ENCODE data around the gene NBR1. TPM values are rescaled to one million over a fixed set of nuclear protein-coding genes. Genes with fewer than 3 reads are reported as not detected.

NBR1 gene
- total RNA-seq, 1 experiment from 2014 or later: 60.8 TPM

DNA sequence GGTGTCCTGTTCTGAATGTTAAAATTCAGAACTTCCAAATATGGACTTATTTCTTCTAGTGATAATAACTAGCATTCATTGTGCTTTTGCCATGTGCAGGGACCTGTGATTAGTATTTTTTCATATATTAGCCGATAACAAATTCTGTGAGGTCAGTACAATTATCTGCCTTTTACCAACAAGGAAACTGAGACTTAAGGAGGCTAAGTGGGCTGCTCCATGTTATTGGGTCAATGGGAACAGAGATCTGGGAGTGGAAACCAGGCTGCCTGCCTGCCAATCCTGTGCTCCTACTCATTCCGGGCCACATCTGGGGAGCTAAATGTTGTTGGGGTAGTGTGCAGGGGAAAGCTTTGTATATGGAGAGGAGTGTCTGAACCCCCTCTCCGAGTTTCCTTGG lies 44.3 kb downstream of the NBR1 start:
- Histone ChIP-seq H3K9me2 (ENCODE audit: insufficient read depth) (no peaks in the 10 kb centered on the region), H3K4me1 (ENCODE audit: control insufficient read depth in 1 of 2, insufficient read depth in 2 of 2, low read length in 2 of 2) (peaks cover 6 to 19% of the 10 kb centered on the region in 2 experiments; a peak in 2 of 4 replicates), H4K20me1 (ENCODE audit: insufficient read depth) (no peaks in the 10 kb centered on the region), H3K4me2 (ENCODE audit: low read length) (no peak overlapping the region), H3K27me3 (ENCODE audit: insufficient read depth, low read length) (no peaks in the 10 kb centered on the region), H2AFZ (ENCODE audit: low read depth, low read length, poor library complexity, severe bottlenecking) (no peak overlapping the region), H3K36me3 (ENCODE audit: control insufficient read depth in 1 of 2, insufficient read depth in 2 of 2, low read length in 2 of 2) (no peaks in the 10 kb centered on the region), H3K9ac (ENCODE audit: low read length) (no peak overlapping the region), H3K79me2 (ENCODE audit: insufficient read depth, low read length) (no peaks in the 10 kb centered on the region), H3K4me3 (replicated peaks in 1 of 2; ENCODE audit: low read depth in 1 of 2, low read length in 2 of 2) (no peak overlapping the region), H3K27ac (ENCODE audit: low read depth, low read length) (no peak overlapping the region), H3K9me3 (ENCODE audit: control insufficient read depth in 1 of 2, insufficient read depth in 1 of 2, low read depth in 1 of 2, low read length in 2 of 2) (no peaks in the 10 kb centered on the region)
- no peak for ATAC-seq
- TF ChIP-seq RAD21 (IDR thresholded peaks at IDR 0.05; ENCODE audit: low read depth) (no peak), ZFX (IDR thresholded peaks at IDR 0.05) (no peak)
- TF ChIP-seq, protein P1, sequence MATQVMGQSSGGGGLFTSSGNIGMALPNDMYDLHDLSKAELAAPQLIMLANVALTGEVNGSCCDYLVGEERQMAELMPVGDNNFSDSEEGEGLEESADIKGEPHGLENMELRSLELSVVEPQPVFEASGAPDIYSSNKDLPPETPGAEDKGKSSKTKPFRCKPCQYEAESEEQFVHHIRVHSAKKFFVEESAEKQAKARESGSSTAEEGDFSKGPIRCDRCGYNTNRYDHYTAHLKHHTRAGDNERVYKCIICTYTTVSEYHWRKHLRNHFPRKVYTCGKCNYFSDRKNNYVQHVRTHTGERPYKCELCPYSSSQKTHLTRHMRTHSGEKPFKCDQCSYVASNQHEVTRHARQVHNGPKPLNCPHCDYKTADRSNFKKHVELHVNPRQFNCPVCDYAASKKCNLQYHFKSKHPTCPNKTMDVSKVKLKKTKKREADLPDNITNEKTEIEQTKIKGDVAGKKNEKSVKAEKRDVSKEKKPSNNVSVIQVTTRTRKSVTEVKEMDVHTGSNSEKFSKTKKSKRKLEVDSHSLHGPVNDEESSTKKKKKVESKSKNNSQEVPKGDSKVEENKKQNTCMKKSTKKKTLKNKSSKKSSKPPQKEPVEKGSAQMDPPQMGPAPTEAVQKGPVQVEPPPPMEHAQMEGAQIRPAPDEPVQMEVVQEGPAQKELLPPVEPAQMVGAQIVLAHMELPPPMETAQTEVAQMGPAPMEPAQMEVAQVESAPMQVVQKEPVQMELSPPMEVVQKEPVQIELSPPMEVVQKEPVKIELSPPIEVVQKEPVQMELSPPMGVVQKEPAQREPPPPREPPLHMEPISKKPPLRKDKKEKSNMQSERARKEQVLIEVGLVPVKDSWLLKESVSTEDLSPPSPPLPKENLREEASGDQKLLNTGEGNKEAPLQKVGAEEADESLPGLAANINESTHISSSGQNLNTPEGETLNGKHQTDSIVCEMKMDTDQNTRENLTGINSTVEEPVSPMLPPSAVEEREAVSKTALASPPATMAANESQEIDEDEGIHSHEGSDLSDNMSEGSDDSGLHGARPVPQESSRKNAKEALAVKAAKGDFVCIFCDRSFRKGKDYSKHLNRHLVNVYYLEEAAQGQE (IDR thresholded peaks at IDR 0.05; ENCODE audit: low read depth): no peak
- BruUV-seq (replicated peaks): no TSS peak
- POLR2A ChIA-PET: interaction anchor here (1.5 kb wide), 1 partner anchor 100 kb away, joined by 7 read pairs; no protein-coding TSS in a partner anchor
- intact Hi-C loops (cut with micrococcal nuclease): no loop called here
- no peak for DNase-seq (ENCODE audit: low read depth, low spot score)
- CTCF ChIA-PET: no interaction called here
- RAD21 ChIA-PET (ENCODE audit: low non-redundant PET in 1 of 2, low total read pairs in 2 of 2, uncharacterized antibody in 2 of 2, unreplicated experiment in 2 of 2): no interaction called here

DNA sequence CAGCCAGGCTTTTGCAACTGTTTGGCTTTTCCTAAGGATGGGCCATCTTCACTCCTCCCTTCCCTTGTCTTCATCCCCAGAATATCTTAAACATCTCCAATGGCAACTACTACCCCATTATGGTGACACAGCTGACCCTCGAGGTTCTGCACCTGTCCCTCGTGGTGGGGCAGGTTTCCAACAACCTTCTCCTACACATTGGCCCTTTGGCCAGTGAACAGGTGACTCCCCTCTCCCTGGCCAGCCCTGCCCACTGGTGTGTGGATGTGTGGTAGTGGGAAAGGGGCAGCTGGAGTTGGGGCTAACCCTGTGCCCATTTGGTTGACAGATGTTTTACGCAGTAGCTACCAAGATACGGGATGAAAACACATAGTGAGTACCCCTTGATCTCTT lies 45.4 kb downstream of the NBR1 start:
- Histone ChIP-seq H3K36me3 (ENCODE audit: control insufficient read depth in 1 of 2, insufficient read depth in 2 of 2, low read length in 2 of 2) (no peaks in the 10 kb centered on the region), H3K9me3 (ENCODE audit: control insufficient read depth in 1 of 2, insufficient read depth in 1 of 2, low read depth in 1 of 2, low read length in 2 of 2) (no peaks in the 10 kb centered on the region), H3K27me3 (ENCODE audit: insufficient read depth, low read length) (no peaks in the 10 kb centered on the region), H2AFZ (ENCODE audit: low read depth, low read length, poor library complexity, severe bottlenecking) (no peak overlapping the region), H3K9ac (ENCODE audit: low read length) (no peak overlapping the region), H3K4me2 (ENCODE audit: low read length) (no peak overlapping the region), H3K9me2 (ENCODE audit: insufficient read depth) (no peaks in the 10 kb centered on the region), H4K20me1 (ENCODE audit: insufficient read depth) (no peaks in the 10 kb centered on the region), H3K79me2 (ENCODE audit: insufficient read depth, low read length) (no peaks in the 10 kb centered on the region), H3K4me1 (ENCODE audit: control insufficient read depth in 1 of 2, insufficient read depth in 2 of 2, low read length in 2 of 2) (peaks cover 3 to 11% of the 10 kb centered on the region in 2 experiments; a peak in 1 of 4 replicates), H3K4me3 (replicated peaks in 1 of 2; ENCODE audit: low read depth in 1 of 2, low read length in 2 of 2) (no peak overlapping the region), H3K27ac (ENCODE audit: low read depth, low read length) (no peak overlapping the region)
- RAD21 ChIA-PET (ENCODE audit: low non-redundant PET in 1 of 2, low total read pairs in 2 of 2, uncharacterized antibody in 2 of 2, unreplicated experiment in 2 of 2): no interaction called here
- BruUV-seq (replicated peaks): no TSS peak
- POLR2A ChIA-PET: interaction anchor here (1.5 kb wide), 1 partner anchor 99 kb away, joined by 7 read pairs; no protein-coding TSS in a partner anchor
- ATAC-seq: no peak
- no peak for DNase-seq (ENCODE audit: low read depth, low spot score)
- intact Hi-C loops (cut with micrococcal nuclease): no loop called here
- CTCF ChIA-PET: no interaction called here
- TF ChIP-seq ZNF274 (IDR thresholded peaks at IDR 0.05; ENCODE audit: low read depth, low read length): no peak
- no peak for TF ChIP-seq SRF (IDR thresholded peaks at IDR 0.05; ENCODE audit: low read depth)
- TF ChIP-seq YY1 (IDR thresholded peaks at IDR 0.05; ENCODE audit: extremely low read depth, insufficient replicate concordance, low read depth, low read length): no peak
- TF ChIP-seq, protein P2, sequence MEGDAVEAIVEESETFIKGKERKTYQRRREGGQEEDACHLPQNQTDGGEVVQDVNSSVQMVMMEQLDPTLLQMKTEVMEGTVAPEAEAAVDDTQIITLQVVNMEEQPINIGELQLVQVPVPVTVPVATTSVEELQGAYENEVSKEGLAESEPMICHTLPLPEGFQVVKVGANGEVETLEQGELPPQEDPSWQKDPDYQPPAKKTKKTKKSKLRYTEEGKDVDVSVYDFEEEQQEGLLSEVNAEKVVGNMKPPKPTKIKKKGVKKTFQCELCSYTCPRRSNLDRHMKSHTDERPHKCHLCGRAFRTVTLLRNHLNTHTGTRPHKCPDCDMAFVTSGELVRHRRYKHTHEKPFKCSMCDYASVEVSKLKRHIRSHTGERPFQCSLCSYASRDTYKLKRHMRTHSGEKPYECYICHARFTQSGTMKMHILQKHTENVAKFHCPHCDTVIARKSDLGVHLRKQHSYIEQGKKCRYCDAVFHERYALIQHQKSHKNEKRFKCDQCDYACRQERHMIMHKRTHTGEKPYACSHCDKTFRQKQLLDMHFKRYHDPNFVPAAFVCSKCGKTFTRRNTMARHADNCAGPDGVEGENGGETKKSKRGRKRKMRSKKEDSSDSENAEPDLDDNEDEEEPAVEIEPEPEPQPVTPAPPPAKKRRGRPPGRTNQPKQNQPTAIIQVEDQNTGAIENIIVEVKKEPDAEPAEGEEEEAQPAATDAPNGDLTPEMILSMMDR (IDR thresholded peaks at IDR 0.05 in 2 of 3, conservative IDR thresholded peaks at IDR 0.05 in 1 of 3; ENCODE audit: borderline replicate concordance in 1 of 3, insufficient read depth in 1 of 3, low read depth in 2 of 3, low read length in 2 of 3): no peak
- TF ChIP-seq CBX3 (IDR thresholded peaks at IDR 0.05; ENCODE audit: low read depth): no peak
- TF ChIP-seq TCF7L2 (IDR thresholded peaks at IDR 0.05; ENCODE audit: borderline replicate concordance, extremely low read depth, insufficient read depth, insufficient read length): no peak
- no peak for TF ChIP-seq SIN3A (IDR thresholded peaks at IDR 0.05; ENCODE audit: low read depth)
- TF ChIP-seq, protein P1 (IDR thresholded peaks at IDR 0.05; ENCODE audit: low read depth): no peak
- no peak for TF ChIP-seq CEBPB (IDR thresholded peaks at IDR 0.05; ENCODE audit: low read depth)
